GM19467 (cell line): Measurements from ENCODE around the gene LLPH.
"Not testable (repeated sequence)": the region's sequence is repeated elsewhere in the genome, so short reads cannot be mapped to it uniquely, and the experiment has no call there.

Source experiments
- ATAC-seq: cut with Tn5 transposase; IDR thresholded peaks from one replicate; pipeline ENCODE4 v1.9.1; 2021; ENCODE audit warnings: mild to moderate bottlenecking, moderate library complexity; ENCODE audit not compliant: unreplicated experiment

Gene LLPH

DNA sequence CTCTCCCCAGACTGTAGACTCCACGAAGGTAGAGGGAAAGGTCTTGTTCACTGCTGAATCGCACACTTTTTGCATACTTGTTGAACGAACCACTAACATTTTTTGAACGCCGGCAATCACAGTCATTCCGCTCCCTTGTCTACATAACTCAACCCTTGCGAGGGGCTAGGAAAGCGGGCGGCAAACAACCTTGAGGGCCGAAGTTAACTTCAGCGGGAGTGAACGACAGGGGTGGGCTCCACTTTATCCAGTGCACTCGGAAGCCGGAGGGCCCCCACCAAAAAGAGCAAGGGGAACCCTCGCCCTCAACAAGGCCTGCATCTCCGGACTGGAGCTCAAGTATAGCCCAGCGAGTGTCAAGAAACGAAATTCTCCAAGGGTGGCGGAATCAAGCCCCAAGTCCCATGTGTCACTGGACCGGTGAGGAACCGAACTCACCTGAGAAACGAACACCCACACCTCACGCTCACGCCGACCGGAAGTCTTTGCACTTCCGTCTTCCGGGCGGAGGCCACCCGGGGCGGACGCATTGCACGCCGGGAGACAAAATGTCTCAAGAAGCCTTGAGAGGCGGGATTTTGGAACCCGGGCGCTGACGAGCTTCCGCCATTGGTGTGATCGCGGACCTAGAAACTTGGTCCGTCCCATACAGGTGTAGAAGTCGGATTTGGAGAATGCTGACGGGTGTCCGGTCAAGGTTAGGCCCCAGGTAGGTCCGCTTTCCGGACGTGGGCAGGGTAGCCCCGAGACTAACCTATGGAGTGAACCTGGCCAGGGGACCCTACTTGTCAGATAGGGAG, at the start of gene LLPH:
LLPH (minus strand) TSS at position 484 of the 800 bp plus-strand sequence. CDS start 1,644 bp downstream, outside the sequence.
- peak; percentile 98 for ATAC-seq

- no peak for ATAC-seq
Observed at GRCh38 chr12:66176105-66176900, 45.8 kb upstream of the LLPH start.

GRCh38 chr12:66174391-66175325, 44.1 kb upstream of the LLPH start:
- ATAC-seq: not testable (repeated sequence)

- no peak for ATAC-seq
Observed at GRCh38 chr12:66170606-66171005, 40.1 kb upstream of the LLPH start.

DNA sequence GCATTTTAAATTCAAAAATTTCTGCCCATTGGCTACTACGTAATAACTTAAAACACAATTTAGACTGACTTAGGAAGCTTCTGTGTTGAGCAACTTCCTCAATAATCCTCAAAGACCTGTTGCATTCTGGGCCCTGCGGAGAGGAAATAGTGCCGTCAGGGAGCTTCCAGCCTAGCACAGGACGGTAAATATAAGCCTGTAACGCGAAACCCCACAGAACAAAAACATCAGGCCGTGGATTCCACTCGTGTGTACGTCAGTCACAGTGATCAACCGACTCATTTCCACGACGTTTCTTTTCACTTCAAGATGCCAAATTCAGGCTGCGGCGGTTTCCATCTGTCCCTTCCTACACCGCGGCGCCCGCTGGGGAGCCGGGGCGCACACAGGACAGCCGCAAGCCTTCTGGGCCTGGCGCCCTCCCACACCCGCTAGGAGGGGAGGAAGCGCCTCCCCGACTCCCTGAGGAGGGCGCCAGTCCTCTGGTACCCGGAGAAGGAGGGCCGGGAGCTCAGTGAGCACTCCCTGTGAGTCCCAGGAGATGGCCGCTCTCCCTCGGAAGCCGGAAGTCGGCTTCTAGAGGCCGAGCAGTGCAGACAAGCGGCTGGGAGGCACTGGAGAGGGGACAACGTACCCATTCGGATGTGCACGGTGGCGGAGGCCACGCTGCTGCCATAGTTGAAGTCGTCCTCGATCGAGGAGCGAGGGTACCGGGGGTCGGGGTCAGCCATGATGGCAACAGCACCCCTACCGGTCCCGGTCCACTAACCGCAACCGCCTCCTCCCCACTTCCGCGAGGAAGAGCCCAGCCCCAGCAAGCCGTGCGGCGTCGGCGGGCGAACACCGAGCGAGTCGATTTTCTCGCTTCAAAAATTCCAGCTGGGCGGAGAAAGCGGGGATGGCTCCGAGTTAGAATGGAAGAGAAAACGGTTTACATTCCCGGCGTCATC, 38.9 kb upstream of the LLPH start, which contains the start of gene TMBIM4:
TMBIM4 (minus strand) TSS at position 776 of the 950 bp plus-strand sequence; CDS start at position 731, 45 bp downstream.
- ATAC-seq: peak; percentile 89

DNA sequence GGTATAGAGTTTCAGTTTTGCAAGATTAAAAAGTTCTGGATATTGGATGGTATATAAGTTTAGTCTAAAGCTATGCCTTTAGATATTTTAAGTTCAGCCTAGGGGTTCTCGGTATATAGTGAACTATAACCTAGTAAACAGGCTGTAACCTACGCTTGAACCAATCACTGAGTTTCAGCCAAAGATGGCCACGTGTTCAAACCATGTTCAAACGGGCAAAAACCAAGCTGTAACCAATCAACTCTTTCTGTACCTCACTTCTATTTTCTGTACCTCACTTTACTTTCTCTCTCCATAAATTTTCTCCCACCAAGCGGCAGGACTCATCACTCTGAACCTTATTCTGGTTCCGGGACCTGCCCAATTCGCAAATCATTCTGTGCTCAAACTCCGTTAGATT, 37.9 kb upstream of the LLPH start:
- ATAC-seq: no peak

- no peak for ATAC-seq
Observed at GRCh38 chr12:66166561-66166960, 36.0 kb upstream of the LLPH start.

DNA sequence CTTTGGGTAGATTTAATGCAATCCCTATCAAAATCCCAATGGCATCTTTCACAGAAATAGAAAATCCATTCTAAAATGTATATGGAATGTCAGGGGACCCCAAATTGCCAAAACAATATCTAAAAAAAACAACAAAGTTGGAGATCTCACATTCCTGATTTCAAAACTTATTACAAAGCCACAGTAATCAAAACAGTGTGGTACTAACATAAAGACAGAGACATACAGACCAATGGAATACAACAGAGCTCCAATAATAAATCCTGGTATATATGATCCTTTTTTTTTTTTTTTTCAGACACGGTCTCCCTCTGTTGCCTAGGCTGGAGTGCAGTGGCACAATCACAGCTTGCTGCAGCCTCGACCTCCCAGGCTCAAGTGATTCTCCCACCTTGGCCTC, 34.6 kb upstream of the LLPH start:
- ATAC-seq: no peak

DNA sequence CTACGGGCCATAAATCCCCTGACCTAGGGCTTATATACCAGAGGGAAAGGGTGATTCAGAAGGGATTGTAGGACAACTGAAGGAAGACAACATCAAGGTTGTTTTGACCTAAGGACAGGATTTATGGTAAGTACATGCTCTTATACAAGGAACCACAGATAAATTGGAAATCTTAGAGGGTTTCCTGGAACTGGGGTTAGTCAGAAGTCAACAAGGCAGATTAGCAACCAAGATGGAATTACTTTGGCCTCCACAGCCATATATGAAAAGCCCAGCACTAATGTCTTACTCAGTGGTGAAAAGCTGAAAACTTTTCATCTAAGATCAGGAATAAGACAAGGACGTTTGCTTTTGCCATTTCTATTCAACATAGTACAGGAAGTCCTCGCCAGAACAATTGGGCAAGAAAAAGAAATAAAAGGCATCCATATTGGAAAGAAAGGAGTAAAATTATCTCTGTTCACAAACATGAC, 33.8 kb upstream of the LLPH start:
- no peak for ATAC-seq

DNA sequence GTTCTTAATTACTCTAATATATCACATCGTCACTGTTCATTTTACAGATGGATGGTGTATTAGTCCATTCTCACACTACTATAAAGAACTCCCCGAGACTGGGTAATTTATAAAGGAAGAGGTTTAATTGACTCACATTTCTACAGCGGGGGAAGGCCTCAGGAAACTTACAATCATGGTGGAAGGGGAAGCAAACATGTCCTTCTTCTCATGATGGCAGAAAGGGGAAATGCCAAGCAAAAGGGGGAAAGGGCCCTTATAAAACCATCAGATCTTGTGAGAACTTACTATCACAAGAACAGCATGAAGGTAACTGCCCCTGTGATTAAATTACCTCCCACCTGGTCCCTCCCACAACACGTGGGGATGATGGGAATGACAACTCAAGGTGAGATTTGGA, 32.7 kb upstream of the LLPH start:
- ATAC-seq: no peak

DNA sequence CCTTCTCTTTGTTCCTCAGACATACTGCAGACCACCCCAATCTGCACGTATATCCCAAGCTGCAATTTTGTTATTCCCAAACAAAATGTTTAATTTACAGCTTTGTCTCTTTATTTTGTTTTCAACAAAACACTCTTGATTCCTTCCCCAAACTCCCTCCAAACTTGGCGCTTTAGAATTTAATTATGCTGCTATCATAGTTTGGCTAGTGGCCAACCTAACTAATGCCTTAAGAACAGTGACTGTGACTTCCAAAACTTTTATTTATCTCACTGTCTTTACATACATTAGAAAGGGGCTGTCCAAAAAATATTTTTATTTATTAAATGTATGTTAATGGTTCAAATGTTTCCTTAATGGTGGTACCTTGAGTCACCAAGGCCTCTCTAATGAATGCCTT, 32.2 kb upstream of the LLPH start:
- no peak for ATAC-seq

DNA sequence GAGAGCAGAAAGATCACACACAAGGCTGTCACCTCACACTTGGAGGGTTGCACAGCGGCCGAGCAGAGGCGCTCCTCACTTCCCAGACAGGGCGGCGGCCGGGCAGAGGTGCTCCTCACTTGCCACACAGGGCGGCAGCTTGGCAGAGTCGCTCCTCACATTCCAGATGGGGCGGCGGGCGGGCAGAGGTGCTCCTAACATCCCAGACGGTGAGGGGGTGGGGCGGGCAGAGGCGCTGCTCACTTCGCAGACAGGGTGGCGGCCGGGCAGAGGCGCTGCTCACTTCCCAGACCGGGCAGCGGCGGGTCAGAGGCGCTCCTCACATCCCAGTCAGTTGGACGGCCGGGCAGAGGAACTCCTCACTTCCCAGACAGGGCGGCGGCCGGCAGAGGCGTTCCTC, 30.2 kb upstream of the LLPH start:
- no peak for ATAC-seq

- no peak for ATAC-seq
Observed at GRCh38 chr12:66159123-66159522, 28.6 kb upstream of the LLPH start.

DNA sequence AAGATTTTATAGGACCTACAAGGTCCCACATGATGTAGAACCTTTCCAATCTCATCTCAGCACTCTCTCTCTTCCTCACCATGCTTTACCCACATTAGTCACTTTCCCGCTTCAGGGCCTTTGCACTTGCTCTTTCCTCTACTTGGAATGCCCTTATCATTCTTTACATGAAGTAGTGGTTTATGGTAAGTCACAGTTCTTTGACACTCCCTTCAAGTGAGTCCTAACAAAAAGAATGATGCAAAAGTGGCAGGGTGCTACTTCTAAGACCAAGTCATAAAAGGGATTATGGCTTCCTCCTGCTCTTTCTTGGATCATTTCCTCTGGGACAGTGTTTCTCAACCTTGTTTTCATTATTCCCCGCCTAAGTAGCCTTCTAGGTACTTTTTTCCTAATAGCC, 26.1 kb upstream of the LLPH start:
- no peak for ATAC-seq

DNA sequence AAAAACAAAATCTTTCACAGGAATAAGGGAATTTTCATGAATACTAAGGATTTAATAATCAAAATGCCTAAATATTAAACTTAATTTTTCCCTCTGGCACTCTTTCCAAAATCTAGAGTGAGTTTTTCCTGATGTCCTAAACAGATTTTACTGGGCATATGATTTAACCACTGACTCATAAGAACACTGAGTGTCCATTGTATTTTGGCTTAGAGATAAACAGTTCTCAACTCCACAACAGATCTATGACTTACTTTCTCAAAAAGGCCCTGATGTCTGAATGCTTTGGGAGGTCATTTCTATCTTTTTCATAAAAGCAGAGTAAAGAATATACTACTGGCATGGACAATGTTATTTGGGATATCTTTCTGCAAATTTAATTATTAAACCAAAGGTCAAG, 24.2 kb upstream of the LLPH start:
- ATAC-seq: no peak

GRCh38 chr12:66152732-66153131, 22.2 kb upstream of the LLPH start:
- no peak for ATAC-seq

- no peak for ATAC-seq
Observed at GRCh38 chr12:66149702-66150398, 19.3 kb upstream of the LLPH start.

DNA sequence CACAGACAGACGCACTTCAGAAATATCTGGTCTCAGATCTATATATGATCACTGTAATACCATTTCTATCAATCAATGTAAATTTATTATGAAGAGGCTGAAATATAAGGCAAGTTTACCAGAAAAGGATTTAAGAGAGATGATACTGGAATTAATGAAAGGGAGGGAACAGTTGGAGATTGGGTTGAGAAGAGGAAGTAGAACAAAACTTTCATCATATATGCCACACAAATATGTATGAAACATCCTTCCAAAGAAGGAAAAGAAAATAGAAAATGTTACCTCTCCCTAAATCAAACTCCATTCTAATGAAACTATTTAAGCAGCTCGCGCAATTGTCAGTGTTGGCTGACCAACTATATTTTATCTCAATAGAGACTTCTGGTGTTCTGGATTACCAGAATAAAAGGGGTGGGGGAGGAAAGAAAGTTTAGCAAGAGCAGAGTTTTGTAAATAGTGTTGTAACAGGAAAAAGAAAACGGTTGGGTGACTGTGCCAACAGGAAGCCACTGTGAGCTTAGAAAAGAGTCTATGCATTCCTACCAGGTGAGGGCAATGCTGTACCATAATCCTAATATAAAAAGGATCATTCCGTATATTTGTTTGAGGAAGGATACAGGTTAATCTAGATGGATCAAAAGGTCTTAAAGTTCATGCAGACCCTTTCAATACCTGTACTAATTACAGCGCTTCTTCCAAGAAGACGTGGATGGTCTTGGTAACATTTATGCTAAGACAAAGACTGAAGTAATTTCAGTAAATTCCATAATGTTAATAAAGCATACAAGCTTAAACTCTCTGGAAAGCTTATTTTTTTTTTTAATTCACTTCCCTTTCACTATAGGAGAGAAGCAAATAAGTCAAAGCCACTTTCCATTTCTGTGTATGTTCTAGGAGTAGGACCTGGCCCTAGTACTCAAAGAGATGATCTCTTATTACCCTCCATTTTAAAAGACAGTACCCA, 14.5 kb upstream of the LLPH start:
- no peak for ATAC-seq
